ENCODE data around the gene PHF11.

Gene PHF11

DNA sequence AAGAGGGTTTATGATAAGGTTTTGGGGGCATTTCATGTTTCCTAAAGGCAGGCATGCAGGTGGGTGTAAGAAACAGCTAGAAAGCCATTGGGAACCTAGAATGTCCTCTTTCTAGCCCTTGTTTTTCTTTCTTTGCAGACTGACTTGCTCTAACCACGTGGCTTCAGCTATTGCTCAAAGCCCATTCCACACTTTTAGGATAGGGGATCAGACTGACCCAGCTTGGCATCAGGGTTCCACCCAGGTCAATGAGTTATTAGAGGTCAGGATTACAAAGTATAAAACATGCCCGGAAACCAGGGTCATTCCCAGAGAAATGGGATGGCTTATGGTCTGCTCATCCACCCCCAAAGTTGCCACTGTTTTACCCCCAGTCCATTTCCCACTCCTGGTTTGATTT lies 16.8 kb downstream of the PHF11 start:
- Histone ChIP-seq H3K79me2 (ENCODE audit: insufficient read depth, low read depth) (no peaks in the 10 kb centered on the region), H3K27me3 (ENCODE audit: insufficient read depth, low read depth) (no peaks in the 10 kb centered on the region), H4K20me1 (ENCODE audit: insufficient read depth) (no peaks in the 10 kb centered on the region), H3K4me1 (ENCODE audit: low read depth, poor library complexity, severe bottlenecking) (no peaks in the 10 kb centered on the region), H3K4me3 (IDR thresholded peaks at IDR 0.05; ENCODE audit: insufficient read depth, low read depth, low read length) (no peak overlapping the region), H3K9ac (no peak overlapping the region), H3K4me2 (no peak overlapping the region), H3K27ac (no peak overlapping the region), H2AFZ (ENCODE audit: low read depth) (no peak overlapping the region), H3K36me3 (ENCODE audit: insufficient read depth) (no peaks in the 10 kb centered on the region)
- TF ChIP-seq, protein P1, sequence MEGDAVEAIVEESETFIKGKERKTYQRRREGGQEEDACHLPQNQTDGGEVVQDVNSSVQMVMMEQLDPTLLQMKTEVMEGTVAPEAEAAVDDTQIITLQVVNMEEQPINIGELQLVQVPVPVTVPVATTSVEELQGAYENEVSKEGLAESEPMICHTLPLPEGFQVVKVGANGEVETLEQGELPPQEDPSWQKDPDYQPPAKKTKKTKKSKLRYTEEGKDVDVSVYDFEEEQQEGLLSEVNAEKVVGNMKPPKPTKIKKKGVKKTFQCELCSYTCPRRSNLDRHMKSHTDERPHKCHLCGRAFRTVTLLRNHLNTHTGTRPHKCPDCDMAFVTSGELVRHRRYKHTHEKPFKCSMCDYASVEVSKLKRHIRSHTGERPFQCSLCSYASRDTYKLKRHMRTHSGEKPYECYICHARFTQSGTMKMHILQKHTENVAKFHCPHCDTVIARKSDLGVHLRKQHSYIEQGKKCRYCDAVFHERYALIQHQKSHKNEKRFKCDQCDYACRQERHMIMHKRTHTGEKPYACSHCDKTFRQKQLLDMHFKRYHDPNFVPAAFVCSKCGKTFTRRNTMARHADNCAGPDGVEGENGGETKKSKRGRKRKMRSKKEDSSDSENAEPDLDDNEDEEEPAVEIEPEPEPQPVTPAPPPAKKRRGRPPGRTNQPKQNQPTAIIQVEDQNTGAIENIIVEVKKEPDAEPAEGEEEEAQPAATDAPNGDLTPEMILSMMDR (conservative IDR thresholded peaks at IDR 0.05; ENCODE audit: low read depth, low read length) = no peak

DNA sequence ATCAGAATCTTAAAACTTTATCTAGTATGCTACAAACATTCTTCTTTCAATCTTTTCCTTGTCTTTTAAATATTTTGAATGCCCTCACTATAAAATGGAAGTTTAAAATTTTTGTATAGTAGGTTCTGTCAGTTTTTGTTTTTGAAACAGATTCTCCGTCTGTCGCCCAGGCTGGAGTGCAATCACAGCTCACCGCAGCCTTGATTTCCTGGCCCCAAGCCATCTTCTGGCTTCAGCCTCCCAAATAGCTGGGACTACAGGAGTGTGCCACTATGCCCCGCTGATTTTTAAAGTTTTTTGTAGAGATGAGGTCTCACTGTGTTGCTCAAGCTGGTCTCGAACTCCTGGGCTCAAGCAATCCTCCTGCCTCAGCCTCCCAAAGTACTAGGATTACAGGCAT lies 20.7 kb downstream of the PHF11 start:
- no peaks in the 10 kb centered on the region for H3K79me2 ChIP-seq (ENCODE audit: insufficient read depth, low read depth)
- H2AFZ ChIP-seq (ENCODE audit: low read depth) = no peak overlapping the region
- no peak overlapping the region for H3K4me2 ChIP-seq
- H3K27me3 ChIP-seq (ENCODE audit: insufficient read depth, low read depth) = no peaks in the 10 kb centered on the region
- TF ChIP-seq, protein P1 (conservative IDR thresholded peaks at IDR 0.05; ENCODE audit: low read depth, low read length) = no peak
- no peaks in the 10 kb centered on the region for H3K36me3 ChIP-seq (ENCODE audit: insufficient read depth)
- H3K4me1 ChIP-seq (ENCODE audit: low read depth, poor library complexity, severe bottlenecking) = no peaks in the 10 kb centered on the region
- H3K9ac ChIP-seq = no peak overlapping the region
- no peaks in the 10 kb centered on the region for H4K20me1 ChIP-seq (ENCODE audit: insufficient read depth)
- no peak overlapping the region for H3K27ac ChIP-seq
- no peak overlapping the region for H3K4me3 ChIP-seq (IDR thresholded peaks at IDR 0.05; ENCODE audit: insufficient read depth, low read depth, low read length)

DNA sequence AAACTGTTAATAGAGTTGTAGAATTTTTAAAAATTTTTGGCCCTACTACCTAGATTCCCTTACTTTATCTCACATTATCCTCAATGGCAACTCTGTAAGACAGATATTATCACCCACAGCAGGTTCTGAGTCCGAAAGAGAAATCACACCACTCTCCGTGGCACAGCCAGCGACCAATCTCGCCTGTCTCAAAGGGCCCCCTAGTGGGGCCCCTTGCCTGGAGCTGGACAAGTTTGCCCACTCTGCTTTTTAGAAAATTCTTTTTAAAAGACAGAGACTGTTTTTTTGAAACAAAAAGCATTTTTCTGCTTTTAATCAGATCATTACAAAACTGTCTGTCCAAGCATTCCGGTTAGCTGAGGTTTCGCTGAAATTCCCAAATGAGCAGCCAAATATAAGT lies 21.7 kb downstream of the PHF11 start:
- Histone ChIP-seq H3K4me2 (no peak overlapping the region), H3K9ac (no peak overlapping the region), H3K4me3 (IDR thresholded peaks at IDR 0.05; ENCODE audit: insufficient read depth, low read depth, low read length) (no peak overlapping the region), H3K27ac (no peak overlapping the region), H4K20me1 (ENCODE audit: insufficient read depth) (no peaks in the 10 kb centered on the region), H3K79me2 (ENCODE audit: insufficient read depth, low read depth) (no peaks in the 10 kb centered on the region), H2AFZ (ENCODE audit: low read depth) (no peak overlapping the region), H3K36me3 (ENCODE audit: insufficient read depth) (no peaks in the 10 kb centered on the region), H3K27me3 (ENCODE audit: insufficient read depth, low read depth) (no peaks in the 10 kb centered on the region), H3K4me1 (ENCODE audit: low read depth, poor library complexity, severe bottlenecking) (no peaks in the 10 kb centered on the region)
- TF ChIP-seq, protein P1 (conservative IDR thresholded peaks at IDR 0.05; ENCODE audit: low read depth, low read length) = no peak

DNA sequence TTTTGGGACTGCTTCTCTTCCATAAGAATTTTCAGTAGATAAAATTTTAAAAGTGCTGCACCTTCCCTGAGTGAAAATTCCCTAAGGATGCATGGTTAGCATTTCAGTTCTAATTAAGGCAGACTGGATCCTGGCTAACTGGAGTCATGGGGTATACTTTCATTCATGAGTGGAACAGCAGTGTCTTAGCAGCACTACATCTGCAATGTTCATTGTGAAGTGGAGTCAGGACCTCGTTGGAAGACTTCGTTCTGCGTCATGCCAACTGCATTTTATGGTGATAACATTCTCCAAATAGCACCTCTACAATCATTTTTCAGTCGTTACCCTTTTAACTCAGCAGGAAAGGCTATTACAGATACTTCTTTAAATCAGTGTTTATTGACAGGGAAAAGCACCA lies 25.5 kb downstream of the PHF11 start:
- H3K27me3 ChIP-seq (ENCODE audit: insufficient read depth, low read depth) = no peaks in the 10 kb centered on the region
- no peaks in the 10 kb centered on the region for H3K36me3 ChIP-seq (ENCODE audit: insufficient read depth)
- H3K4me1 ChIP-seq (ENCODE audit: low read depth, poor library complexity, severe bottlenecking) = no peaks in the 10 kb centered on the region
- H3K9ac ChIP-seq = no peak overlapping the region
- no peaks in the 10 kb centered on the region for H3K79me2 ChIP-seq (ENCODE audit: insufficient read depth, low read depth)
- H4K20me1 ChIP-seq (ENCODE audit: insufficient read depth) = no peaks in the 10 kb centered on the region
- TF ChIP-seq, protein P1 (conservative IDR thresholded peaks at IDR 0.05; ENCODE audit: low read depth, low read length) = no peak
- no peak overlapping the region for H2AFZ ChIP-seq (ENCODE audit: low read depth)
- no peak overlapping the region for H3K27ac ChIP-seq
- no peak overlapping the region for H3K4me2 ChIP-seq
- H3K4me3 ChIP-seq (IDR thresholded peaks at IDR 0.05; ENCODE audit: insufficient read depth, low read depth, low read length) = no peak overlapping the region
